ENCODE data around the gene SDK1. TPM values are rescaled to one million over a fixed set of nuclear protein-coding genes. Genes with fewer than 3 reads are reported as not detected.

Gene SDK1
- total RNA-seq, 2 donors from 2014 or later = 4.8 to 13.2 TPM

GRCh38 chr7:4015371-4015770, 714.3 kb downstream of the SDK1 start:
- Histone ChIP-seq H3K27ac (no peak overlapping the region), H3K4me1 (replicated peaks) (no peaks in the 10 kb centered on the region), H3K4me3 (no peak overlapping the region), H3K27me3 (replicated peaks; ENCODE audit: insufficient read depth) (no peaks in the 10 kb centered on the region), H3K36me3 (no peaks in the 10 kb centered on the region), H3K9me3 (no peaks in the 10 kb centered on the region)
- intact Hi-C loops (cut with DNase I) = no loop called here
- WGBS = 89% methylated on average over 8 of the region's 8 CpGs
- TF ChIP-seq POLR2A (IDR thresholded peaks at IDR 0.05) (no peak), POLR2AphosphoS5 (IDR thresholded peaks at IDR 0.05) (no peak), CTCF (IDR thresholded peaks at IDR 0.05) (no peak)
- no peak for DNase-seq (ENCODE audit: low spot score)

GRCh38 chr7:4015996-4016395, 714.9 kb downstream of the SDK1 start:
- 96% methylated on average over 10 of the region's 10 CpGs for WGBS
- intact Hi-C loops (cut with DNase I) = no loop called here
- no peaks in the 10 kb centered on the region for H3K9me3 ChIP-seq
- TF ChIP-seq POLR2A (IDR thresholded peaks at IDR 0.05) (no peak), POLR2AphosphoS5 (IDR thresholded peaks at IDR 0.05) (no peak), CTCF (IDR thresholded peaks at IDR 0.05) (no peak)
- no peak overlapping the region for H3K4me3 ChIP-seq
- no peaks in the 10 kb centered on the region for H3K27me3 ChIP-seq (replicated peaks; ENCODE audit: insufficient read depth)
- H3K36me3 ChIP-seq = no peaks in the 10 kb centered on the region
- no peaks in the 10 kb centered on the region for H3K4me1 ChIP-seq (replicated peaks)
- no peak overlapping the region for H3K27ac ChIP-seq
- DNase-seq (ENCODE audit: low spot score) = no peak

- DNase-seq (ENCODE audit: low spot score) = no peak
- Histone ChIP-seq H3K4me3 (no peak overlapping the region), H3K4me1 (replicated peaks) (no peaks in the 10 kb centered on the region), H3K27me3 (replicated peaks; ENCODE audit: insufficient read depth) (no peaks in the 10 kb centered on the region), H3K36me3 (no peaks in the 10 kb centered on the region), H3K9me3 (no peaks in the 10 kb centered on the region), H3K27ac (no peak overlapping the region)
- TF ChIP-seq CTCF (IDR thresholded peaks at IDR 0.05) (no peak), POLR2AphosphoS5 (IDR thresholded peaks at IDR 0.05) (no peak), POLR2A (IDR thresholded peaks at IDR 0.05) (no peak)
- intact Hi-C loops (cut with DNase I) = no loop called here
- WGBS = 97% methylated on average over 21 of the region's 21 CpGs
These were observed 716.0 kb downstream of the SDK1 start for GRCh38 chr7:4017081-4017480.

- Histone ChIP-seq H3K4me1 (replicated peaks) (no peaks in the 10 kb centered on the region), H3K4me3 (no peak overlapping the region)
- 87% methylated on average over 9 of the region's 9 CpGs for WGBS
These were observed 716.7 kb downstream of the SDK1 start for GRCh38 chr7:4017785-4018184.

More at GRCh38 chr7:4017785-4018184, 716.7 kb downstream of the SDK1 start:
- intact Hi-C loops (cut with DNase I) = no loop called here
- Histone ChIP-seq H3K36me3 (no peaks in the 10 kb centered on the region), H3K27me3 (replicated peaks; ENCODE audit: insufficient read depth) (no peaks in the 10 kb centered on the region), H3K27ac (no peak overlapping the region), H3K9me3 (no peaks in the 10 kb centered on the region)
- DNase-seq (ENCODE audit: low spot score) = no peak
- TF ChIP-seq POLR2AphosphoS5 (IDR thresholded peaks at IDR 0.05) = no peak
- no peak for TF ChIP-seq POLR2A (IDR thresholded peaks at IDR 0.05)
- no peak for TF ChIP-seq CTCF (IDR thresholded peaks at IDR 0.05)
